ENCODE results near the gene TF. TPM values are rescaled to one million over a fixed set of nuclear protein-coding genes. Genes with fewer than 3 reads are reported as not detected.

TF gene
- total and polyA plus RNA-seq, 4 donors, result 5,045 to 9,659 (median 6,266) TPM

- Histone ChIP-seq H3K4me1 (ENCODE audit: control insufficient read depth in 4 of 4, insufficient read depth in 4 of 4, low read length in 3 of 4) (no peaks in the 10 kb centered on the region), H3K27me3 (ENCODE audit: control insufficient read depth in 4 of 4, insufficient read depth in 4 of 4, low read length in 3 of 4) (no peaks in the 10 kb centered on the region), H3K27ac (ENCODE audit: low read depth in 1 of 2, low read length in 2 of 2) (no peak overlapping the region), H3K36me3 (ENCODE audit: control insufficient read depth in 4 of 4, insufficient read depth in 3 of 4, low read depth in 1 of 4, low read length in 3 of 4) (no peaks in the 10 kb centered on the region), H3K4me3 (ENCODE audit: low read depth in 1 of 3, low read length in 3 of 3) (no peak overlapping the region), H3K9me3 (ENCODE audit: control insufficient read depth in 4 of 4, low read length in 3 of 4) (peaks cover 0 to 4% (median 0%) of the 10 kb centered on the region in 4 donors), H3K9ac (ENCODE audit: low read depth in 1 of 2, low read length in 2 of 2) (no peak overlapping the region)
- no peak for DNase-seq (ENCODE audit: low spot score)
- 83% methylated on average over 3 of the region's 3 CpGs for WGBS
- TF ChIP-seq RAD21 (IDR thresholded peaks at IDR 0.05), result no peak
- no peak for TF ChIP-seq NR2F2 (IDR thresholded peaks at IDR 0.05)
- TF ChIP-seq ZBTB33 (IDR thresholded peaks at IDR 0.05), result no peak
- TF ChIP-seq HNF4A (conservative IDR thresholded peaks at IDR 0.05), result no peak
- no peak for TF ChIP-seq TAF1 (conservative IDR thresholded peaks at IDR 0.05)
Observed at GRCh38 chr3:133717424-133717823, 28.8 kb upstream of the TF start.

- H3K4me1 ChIP-seq (ENCODE audit: control insufficient read depth in 4 of 4, insufficient read depth in 4 of 4, low read length in 3 of 4), result no peaks in the 10 kb centered on the region
- H3K9me3 ChIP-seq (ENCODE audit: control insufficient read depth in 4 of 4, low read length in 3 of 4), result peaks cover 0 to 4% (median 3%) of the 10 kb centered on the region in 4 donors
- no peak overlapping the region for H3K27ac ChIP-seq (ENCODE audit: low read depth in 1 of 2, low read length in 2 of 2)
- no peak overlapping the region for H3K9ac ChIP-seq (ENCODE audit: low read depth in 1 of 2, low read length in 2 of 2)
- H3K4me3 ChIP-seq (ENCODE audit: low read depth in 1 of 3, low read length in 3 of 3), result no peak overlapping the region
- DNase-seq (ENCODE audit: low spot score), result no peak
- no peaks in the 10 kb centered on the region for H3K36me3 ChIP-seq (ENCODE audit: control insufficient read depth in 4 of 4, insufficient read depth in 3 of 4, low read depth in 1 of 4, low read length in 3 of 4)
- no peaks in the 10 kb centered on the region for H3K27me3 ChIP-seq (ENCODE audit: control insufficient read depth in 4 of 4, insufficient read depth in 4 of 4, low read length in 3 of 4)
- no peak for TF ChIP-seq GABPA (IDR thresholded peaks at IDR 0.05 in 1 of 2, conservative IDR thresholded peaks at IDR 0.05 in 1 of 2)
- no peak for TF ChIP-seq CTCF (IDR thresholded peaks at IDR 0.05; ENCODE audit: low read depth, low read length, missing input control)
- no peak for TF ChIP-seq TAF1 (conservative IDR thresholded peaks at IDR 0.05)
- no peak for TF ChIP-seq RXRA (IDR thresholded peaks at IDR 0.05)
- TF ChIP-seq SP1 (IDR thresholded peaks at IDR 0.05), result no peak
Observed at GRCh38 chr3:133722935-133723334, 23.3 kb upstream of the TF start.

GRCh38 chr3:133730993-133731392 lies 15.2 kb upstream of the TF start:
- no peak for DNase-seq (ENCODE audit: low spot score)
- H3K9ac ChIP-seq (ENCODE audit: low read depth in 1 of 2, low read length in 2 of 2), result no peak overlapping the region
- H3K4me1 ChIP-seq (ENCODE audit: control insufficient read depth in 4 of 4, insufficient read depth in 4 of 4, low read length in 3 of 4), result peaks cover 20 to 57% (median 52%) of the 10 kb centered on the region in 4 donors
- no peaks in the 10 kb centered on the region for H3K27me3 ChIP-seq (ENCODE audit: control insufficient read depth in 4 of 4, insufficient read depth in 4 of 4, low read length in 3 of 4)
- H3K27ac ChIP-seq (ENCODE audit: low read depth in 1 of 2, low read length in 2 of 2), result peak overlapping the region in 1 of 2 donors; percentile 12
- H3K4me3 ChIP-seq (ENCODE audit: low read depth in 1 of 3, low read length in 3 of 3), result no peak overlapping the region
- no peaks in the 10 kb centered on the region for H3K9me3 ChIP-seq (ENCODE audit: control insufficient read depth in 4 of 4, low read length in 3 of 4)
- no peaks in the 10 kb centered on the region for H3K36me3 ChIP-seq (ENCODE audit: control insufficient read depth in 4 of 4, insufficient read depth in 3 of 4, low read depth in 1 of 4, low read length in 3 of 4)
- peak; percentile 94 for TF ChIP-seq MAX (IDR thresholded peaks at IDR 0.05)
- peak in 1 of 2 donors; percentile 43 for TF ChIP-seq GABPA (IDR thresholded peaks at IDR 0.05 in 1 of 2, conservative IDR thresholded peaks at IDR 0.05 in 1 of 2)
- peak; percentile 97 for TF ChIP-seq FOXA1 (IDR thresholded peaks at IDR 0.05)
- peak; percentile 99 for TF ChIP-seq SP1 (IDR thresholded peaks at IDR 0.05)
- peak; percentile 95 for TF ChIP-seq REST (IDR thresholded peaks at IDR 0.05)
- peak; percentile 73 for TF ChIP-seq YY1 (IDR thresholded peaks at IDR 0.05)
- peak; percentile 96 for TF ChIP-seq FOXA2 (IDR thresholded peaks at IDR 0.05)
- peak; percentile 87 to 98 for TF ChIP-seq JUND (IDR thresholded peaks at IDR 0.05)
- TF ChIP-seq RXRA (IDR thresholded peaks at IDR 0.05), result peak; percentile 98 to 100
- no peak for TF ChIP-seq CTCF (IDR thresholded peaks at IDR 0.05; ENCODE audit: low read depth, low read length, missing input control)
- TF ChIP-seq RAD21 (IDR thresholded peaks at IDR 0.05), result peak; percentile 63 to 68
- no peak for TF ChIP-seq TAF1 (conservative IDR thresholded peaks at IDR 0.05)
- peak; percentile 94 for TF ChIP-seq ZBTB33 (IDR thresholded peaks at IDR 0.05)
- peak; percentile 94 for TF ChIP-seq NR2F2 (IDR thresholded peaks at IDR 0.05)
